GM12864 (cell line): ENCODE measurements around the gene DDX49.

Source experiments
- DNase-seq: peaks from one replicate; pipeline ENCODE4 v3.0.0-alpha.2; 2011; ENCODE audit warnings: low read depth
- H3K4me3 ChIP-seq: 2 replicates; pipeline ENCODE4 v1.5.1; 2011; ENCODE audit warnings: mild to moderate bottlenecking, low read depth, low read length, control low read depth
- TF ChIP-seq, protein P1 (sequence below): IDR thresholded peaks from 2 replicates; pipeline ENCODE4 v1.5.1; 2011; ENCODE audit warnings: low read depth, mild to moderate bottlenecking, moderate library complexity, low read length, control low read depth, inconsistent platforms; ENCODE audit errors: missing control alignments

The DDX49 gene

DNA sequence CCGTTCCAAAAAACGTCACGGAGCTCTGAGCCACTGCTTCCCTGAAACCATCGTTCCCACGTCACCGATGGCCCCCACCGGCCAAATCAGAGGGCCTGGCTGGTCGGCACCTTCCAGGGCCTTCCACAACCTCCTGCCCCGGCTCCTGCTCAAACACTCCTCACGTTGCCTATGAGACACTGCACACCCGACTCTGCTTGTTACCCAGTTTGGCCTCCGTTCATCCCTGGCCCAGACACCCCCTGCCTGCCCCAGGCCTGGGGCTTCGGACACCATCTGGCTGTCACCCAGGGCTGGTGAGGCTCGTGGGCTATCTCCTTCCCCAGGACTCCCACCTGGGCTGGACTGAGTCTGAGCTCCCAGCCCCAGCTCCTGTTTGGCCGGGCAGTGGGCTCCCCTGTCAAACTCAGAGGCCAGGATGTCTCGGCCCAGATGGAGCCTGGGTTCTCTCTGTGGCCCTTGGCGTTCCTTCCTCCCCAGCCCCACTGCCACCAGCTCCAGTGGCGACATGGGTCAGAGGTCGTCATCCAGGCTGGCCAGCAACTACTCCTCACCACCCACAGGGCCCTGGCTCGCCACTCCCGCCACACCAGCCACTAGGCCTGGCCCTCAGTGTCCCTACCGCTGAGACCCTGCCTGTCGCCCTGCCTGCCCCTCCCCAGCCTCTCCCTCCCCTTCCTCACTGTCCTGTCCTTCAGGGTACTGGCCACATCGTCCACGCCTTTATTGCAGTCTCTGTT lies 41.3 kb upstream of the DDX49 start:
- no peak for DNase-seq
- TF ChIP-seq, protein P1, sequence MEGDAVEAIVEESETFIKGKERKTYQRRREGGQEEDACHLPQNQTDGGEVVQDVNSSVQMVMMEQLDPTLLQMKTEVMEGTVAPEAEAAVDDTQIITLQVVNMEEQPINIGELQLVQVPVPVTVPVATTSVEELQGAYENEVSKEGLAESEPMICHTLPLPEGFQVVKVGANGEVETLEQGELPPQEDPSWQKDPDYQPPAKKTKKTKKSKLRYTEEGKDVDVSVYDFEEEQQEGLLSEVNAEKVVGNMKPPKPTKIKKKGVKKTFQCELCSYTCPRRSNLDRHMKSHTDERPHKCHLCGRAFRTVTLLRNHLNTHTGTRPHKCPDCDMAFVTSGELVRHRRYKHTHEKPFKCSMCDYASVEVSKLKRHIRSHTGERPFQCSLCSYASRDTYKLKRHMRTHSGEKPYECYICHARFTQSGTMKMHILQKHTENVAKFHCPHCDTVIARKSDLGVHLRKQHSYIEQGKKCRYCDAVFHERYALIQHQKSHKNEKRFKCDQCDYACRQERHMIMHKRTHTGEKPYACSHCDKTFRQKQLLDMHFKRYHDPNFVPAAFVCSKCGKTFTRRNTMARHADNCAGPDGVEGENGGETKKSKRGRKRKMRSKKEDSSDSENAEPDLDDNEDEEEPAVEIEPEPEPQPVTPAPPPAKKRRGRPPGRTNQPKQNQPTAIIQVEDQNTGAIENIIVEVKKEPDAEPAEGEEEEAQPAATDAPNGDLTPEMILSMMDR, result no peak
- H3K4me3 ChIP-seq, result no peak overlapping the region

DNA sequence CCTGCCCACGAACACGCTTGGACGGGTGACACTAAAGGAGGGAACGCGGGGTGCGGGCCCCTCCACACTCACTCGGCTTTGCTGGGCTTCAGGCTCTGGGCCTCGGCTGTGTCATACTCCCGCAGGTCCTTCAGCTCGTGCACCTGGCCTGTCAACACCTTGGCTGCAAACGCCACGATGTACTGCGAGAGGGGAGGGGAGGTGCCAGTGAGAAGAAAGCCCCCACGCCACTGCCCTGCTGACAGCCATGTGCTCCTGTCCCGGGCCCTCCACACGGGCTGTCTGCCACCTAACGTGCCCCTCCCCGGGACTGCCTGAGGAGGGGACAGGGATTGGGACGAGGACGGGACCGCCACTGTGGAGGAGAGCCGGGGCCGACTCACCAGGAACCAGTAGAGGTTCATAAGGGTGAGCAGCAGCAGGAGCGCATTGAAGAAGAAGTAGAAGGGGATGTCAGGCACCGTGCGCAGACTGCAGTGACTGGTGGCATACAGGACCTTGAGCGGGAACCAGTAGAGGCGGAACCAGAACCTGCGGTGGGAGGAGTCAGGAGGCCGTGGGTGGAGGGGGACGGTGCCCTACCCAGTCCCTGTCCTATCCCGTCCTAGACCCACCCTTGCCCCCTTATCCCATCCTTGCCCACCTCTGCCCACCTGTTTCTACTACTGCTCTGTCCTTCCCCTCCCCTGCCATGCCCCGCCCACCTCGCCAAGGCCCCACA lies 40.5 kb upstream of the DDX49 start:
- TF ChIP-seq, protein P1, result no peak
- no peak overlapping the region for H3K4me3 ChIP-seq
- DNase-seq, result no peak

DNA sequence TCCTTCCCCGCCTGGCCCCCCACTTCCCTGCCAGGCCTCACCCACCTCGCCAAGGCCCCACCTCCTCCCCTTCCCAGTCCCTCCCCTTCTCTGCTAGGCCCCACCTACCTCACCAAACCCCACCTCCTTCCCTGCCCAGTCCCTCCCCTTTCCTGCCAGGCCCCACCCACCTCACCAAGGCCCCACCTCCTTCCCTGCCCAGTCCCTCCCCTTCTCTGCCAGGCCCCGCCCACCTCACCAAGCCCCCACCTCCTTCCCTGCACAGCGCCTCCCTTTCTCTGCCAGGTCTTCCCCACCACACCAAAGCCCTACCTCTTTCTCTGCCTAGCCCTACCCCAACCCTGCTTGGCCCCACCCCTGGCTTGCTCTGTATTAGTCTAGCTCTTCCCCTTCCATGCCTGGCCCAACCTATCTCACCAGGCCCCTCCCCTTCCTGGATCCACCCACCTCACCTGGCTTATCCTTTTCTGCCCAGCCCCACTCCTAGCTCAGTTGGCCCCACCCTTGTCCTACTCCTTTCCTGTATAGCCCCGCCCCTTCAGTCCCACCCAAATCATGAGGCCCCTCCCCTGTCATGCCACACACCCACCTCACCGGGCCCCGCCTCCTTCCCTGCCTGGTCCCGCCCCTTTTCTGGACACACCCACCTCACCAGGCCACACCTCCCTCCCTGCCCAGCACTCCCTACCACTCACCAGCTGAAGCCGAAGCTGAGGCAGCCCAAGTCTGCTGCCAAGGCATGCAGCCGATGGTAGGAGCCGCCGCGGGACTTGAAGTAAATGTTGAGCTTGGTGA lies 39.7 kb upstream of the DDX49 start:
- H3K4me3 ChIP-seq, result no peak overlapping the region
- TF ChIP-seq, protein P1, result no peak
- no peak for DNase-seq

DNA sequence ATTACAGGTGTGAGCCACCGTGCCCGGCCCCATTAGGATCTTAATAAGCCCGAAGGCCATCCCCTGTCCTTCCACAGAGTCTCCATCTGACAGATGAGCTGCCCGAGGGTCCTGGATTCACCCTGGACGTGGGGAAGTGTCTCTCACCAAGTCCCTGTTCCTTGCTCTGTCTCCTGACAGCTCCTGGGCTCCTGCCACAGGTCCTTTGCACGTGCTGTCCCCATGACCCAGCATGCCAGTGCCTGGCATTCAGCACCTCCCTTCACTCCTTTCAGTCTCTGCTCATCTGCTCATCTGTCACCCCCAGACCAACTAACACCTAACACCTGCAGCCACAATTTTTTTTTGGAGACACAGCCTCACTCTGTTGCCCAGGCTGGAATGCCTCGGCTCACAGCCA lies 38.0 kb upstream of the DDX49 start:
- no peak overlapping the region for H3K4me3 ChIP-seq
- no peak for DNase-seq
- TF ChIP-seq, protein P1, result no peak

DNA sequence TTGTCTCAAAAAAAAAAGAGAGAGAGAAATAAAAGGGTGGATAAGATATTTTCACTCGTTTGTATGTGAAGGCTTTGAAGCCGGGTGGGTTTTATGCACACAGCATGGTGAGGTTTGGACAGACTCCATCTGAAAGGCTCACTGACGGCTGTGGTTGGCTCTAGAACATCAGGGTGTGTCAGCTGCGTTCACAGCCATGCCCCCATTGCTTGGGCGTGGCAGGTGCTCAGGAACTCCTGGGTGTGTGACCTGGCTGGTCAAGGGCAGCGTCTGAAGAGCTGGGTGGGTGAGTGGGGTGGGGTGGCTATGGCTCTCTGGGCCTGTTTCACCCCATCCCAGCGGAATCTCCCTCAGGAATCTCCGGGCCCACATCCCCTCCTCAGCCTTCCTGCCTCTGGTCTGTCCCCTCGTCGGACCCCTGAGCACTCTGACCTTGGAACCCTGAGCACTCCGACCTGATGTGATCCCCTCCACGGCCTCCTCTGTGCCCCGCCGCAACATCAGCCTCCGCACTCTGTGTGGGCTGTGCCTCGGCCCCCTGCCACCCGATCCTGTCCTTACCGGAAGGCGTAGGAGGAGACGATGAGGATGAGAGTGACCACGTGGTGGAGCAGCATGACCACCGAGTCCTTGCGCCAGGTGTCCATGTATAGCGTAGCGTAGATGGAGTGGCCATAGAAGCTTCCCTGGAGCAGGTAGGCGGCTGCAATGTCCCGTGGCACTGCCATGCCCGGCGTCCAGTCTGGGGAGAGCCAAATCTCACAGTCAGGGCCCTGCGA lies 35.8 kb upstream of the DDX49 start:
- no peak for DNase-seq
- TF ChIP-seq, protein P1, result no peak
- H3K4me3 ChIP-seq, result no peak overlapping the region

DNA sequence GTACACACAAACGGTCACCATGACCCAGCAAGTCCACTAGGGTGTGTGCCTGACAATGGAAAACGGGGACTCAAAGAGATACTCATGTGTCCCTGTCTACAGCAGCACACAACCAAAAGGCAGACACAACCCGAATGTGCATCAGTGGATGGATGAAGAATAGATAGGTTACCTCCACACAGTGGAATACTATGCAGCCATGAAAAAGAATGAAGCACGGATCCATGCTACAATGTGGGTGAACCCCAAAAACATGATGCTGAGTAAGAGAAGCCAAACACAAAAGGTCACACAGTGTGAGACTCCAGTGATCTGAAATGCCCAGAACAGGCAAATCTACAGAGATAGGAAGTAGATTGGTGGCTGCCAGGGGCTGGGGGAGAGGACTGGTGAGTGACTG lies 32.5 kb upstream of the DDX49 start:
- TF ChIP-seq, protein P1, result no peak
- H3K4me3 ChIP-seq, result no peak overlapping the region
- no peak for DNase-seq
